Measurements from ENCODE around the gene MAST4.

MAST4 gene

DNA sequence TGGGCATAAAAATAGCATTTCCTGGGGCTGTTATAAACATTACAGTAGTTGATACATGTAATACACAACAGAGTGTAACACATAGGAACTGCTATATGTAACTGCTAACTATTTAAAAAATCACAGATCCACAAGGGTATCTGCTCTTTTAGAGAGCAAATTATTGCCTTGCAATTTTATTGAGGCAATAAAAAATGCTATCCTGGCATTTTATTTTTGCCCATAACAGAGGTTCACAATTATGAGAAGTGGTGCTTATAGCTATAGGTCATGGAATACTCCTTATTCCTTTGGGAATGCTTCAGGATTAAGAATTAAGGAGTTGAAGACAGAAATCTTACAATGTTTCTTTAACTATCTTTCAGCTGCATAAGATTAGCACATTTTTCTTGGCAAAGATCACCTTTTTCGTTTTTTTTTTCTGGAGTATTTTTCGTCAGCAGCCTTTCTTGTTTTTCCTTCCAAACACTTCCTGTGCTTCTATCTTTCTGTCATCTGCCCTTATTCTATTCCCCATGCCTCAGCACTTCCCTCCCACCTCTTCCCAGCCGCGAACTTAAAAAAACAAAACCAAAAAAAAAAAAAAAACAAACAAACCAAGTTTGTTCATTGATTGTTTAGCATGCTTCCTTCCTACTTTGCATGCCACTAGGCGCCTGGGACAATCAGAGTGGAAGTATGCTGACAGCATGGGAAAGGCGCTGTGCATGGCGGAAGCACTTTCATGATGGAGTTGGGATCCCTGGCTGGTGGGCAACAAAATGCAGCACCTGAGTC lies 264.2 kb downstream of the MAST4 start:
- Histone ChIP-seq H3K9ac (ENCODE audit: low read depth, low read length) (no peak overlapping the region), H3K4me3 (ENCODE audit: low read depth, low read length) (no peak overlapping the region), H3K27me3 (ENCODE audit: control insufficient read depth, insufficient read depth, low read length) (no peaks in the 10 kb centered on the region), H3K9me3 (ENCODE audit: control insufficient read depth, insufficient read depth, low read length) (no peaks in the 10 kb centered on the region), H3K36me3 (ENCODE audit: control insufficient read depth, insufficient read depth, low read length) (no peaks in the 10 kb centered on the region), H3K4me1 (ENCODE audit: control insufficient read depth, insufficient read depth, low read length) (peaks cover 10% of the 10 kb centered on the region)

DNA sequence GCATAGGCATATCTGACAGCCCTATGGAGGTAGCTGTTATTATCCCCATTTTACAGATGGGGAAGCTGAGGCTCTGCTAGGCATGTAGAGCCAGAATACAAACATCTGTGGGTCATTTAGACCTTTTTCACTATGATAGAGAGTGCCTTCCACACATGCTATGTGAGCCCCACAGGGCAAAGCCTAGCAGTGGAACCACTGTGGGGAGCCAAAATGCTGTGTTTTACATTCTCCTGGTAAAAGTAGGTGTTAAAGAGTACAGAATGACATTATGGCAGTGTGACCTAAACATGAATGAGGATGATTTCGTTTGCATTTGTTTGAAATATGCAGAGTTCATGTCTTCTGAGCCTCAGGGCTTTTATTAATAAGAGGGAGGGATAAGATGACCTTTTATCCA lies 265.2 kb downstream of the MAST4 start:
- H3K36me3 ChIP-seq (ENCODE audit: control insufficient read depth, insufficient read depth, low read length): no peaks in the 10 kb centered on the region
- H3K9me3 ChIP-seq (ENCODE audit: control insufficient read depth, insufficient read depth, low read length): no peaks in the 10 kb centered on the region
- peaks cover 10% of the 10 kb centered on the region for H3K4me1 ChIP-seq (ENCODE audit: control insufficient read depth, insufficient read depth, low read length)
- H3K9ac ChIP-seq (ENCODE audit: low read depth, low read length): no peak overlapping the region
- no peaks in the 10 kb centered on the region for H3K27me3 ChIP-seq (ENCODE audit: control insufficient read depth, insufficient read depth, low read length)
- no peak overlapping the region for H3K4me3 ChIP-seq (ENCODE audit: low read depth, low read length)

DNA sequence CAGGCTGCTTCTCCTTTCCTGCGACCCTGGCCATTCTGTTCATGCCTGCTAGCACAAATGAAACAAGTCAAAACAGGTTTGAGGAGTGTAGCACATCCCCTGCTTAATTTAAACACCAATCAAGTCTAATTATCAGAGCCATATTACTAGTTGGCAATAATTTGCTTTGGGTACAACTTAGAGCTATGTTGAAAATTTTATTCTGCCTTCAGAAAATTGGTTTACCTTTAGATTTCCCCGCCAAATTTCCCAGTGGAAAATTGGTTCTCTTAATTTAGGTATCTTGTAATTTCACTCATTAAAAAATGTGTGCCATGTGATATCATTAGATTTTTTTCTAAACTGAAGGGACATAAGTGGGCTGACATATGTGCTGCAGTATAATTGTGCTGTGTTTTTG lies 265.8 kb downstream of the MAST4 start:
- H3K9ac ChIP-seq (ENCODE audit: low read depth, low read length): no peak overlapping the region
- H3K4me3 ChIP-seq (ENCODE audit: low read depth, low read length): no peak overlapping the region
- H3K27me3 ChIP-seq (ENCODE audit: control insufficient read depth, insufficient read depth, low read length): no peaks in the 10 kb centered on the region
- no peaks in the 10 kb centered on the region for H3K36me3 ChIP-seq (ENCODE audit: control insufficient read depth, insufficient read depth, low read length)
- H3K4me1 ChIP-seq (ENCODE audit: control insufficient read depth, insufficient read depth, low read length): peaks cover 10% of the 10 kb centered on the region
- no peaks in the 10 kb centered on the region for H3K9me3 ChIP-seq (ENCODE audit: control insufficient read depth, insufficient read depth, low read length)

DNA sequence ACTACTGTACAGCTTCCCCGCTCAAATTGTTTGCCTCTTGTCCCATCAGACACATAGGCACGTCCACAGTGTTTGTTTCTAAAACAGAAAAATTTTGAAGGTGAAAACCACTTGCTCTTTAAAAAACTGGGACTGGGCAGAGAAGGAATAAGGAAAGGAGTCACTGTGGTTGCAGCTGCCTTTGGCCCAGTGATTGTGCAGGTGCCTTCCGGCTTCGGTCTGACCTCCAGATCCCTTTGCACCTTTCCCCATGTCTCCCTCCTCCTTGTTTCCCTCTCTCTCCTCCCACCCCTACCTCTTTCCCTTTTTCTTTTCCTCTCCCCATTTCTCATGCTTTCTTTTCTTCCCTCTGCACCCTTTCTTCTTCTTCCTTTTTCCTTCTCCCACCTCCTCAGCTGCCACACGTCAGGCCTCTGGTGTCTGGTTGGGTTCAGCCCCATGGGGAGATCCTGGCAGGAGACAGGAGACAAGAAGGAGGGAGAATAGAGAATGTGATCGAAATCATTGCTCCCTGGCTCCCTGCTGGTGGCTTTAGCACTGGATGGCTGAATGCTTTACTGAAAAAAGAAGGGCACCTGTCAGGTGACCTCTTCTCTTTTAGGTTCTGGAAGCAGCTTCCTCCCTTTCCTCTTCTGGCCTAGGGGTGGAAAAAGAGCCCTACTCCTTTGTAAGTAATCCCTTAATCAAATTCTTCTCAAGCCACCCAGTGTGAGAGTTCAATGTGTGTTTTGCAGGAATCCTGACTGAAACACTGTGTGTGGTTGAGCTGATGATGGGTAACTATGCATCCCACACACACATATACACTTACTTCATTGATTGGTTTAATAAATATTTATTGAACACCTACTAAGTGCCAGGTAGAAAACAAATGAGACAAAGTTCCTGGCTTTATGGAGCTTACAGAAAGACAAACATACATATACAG lies 267.3 kb downstream of the MAST4 start:
- H3K4me1 ChIP-seq (ENCODE audit: control insufficient read depth, insufficient read depth, low read length): peaks cover 17% of the 10 kb centered on the region
- H3K27me3 ChIP-seq (ENCODE audit: control insufficient read depth, insufficient read depth, low read length): no peaks in the 10 kb centered on the region
- H3K9me3 ChIP-seq (ENCODE audit: control insufficient read depth, insufficient read depth, low read length): no peaks in the 10 kb centered on the region
- H3K4me3 ChIP-seq (ENCODE audit: low read depth, low read length): no peak overlapping the region
- no peaks in the 10 kb centered on the region for H3K36me3 ChIP-seq (ENCODE audit: control insufficient read depth, insufficient read depth, low read length)
- H3K9ac ChIP-seq (ENCODE audit: low read depth, low read length): no peak overlapping the region

DNA sequence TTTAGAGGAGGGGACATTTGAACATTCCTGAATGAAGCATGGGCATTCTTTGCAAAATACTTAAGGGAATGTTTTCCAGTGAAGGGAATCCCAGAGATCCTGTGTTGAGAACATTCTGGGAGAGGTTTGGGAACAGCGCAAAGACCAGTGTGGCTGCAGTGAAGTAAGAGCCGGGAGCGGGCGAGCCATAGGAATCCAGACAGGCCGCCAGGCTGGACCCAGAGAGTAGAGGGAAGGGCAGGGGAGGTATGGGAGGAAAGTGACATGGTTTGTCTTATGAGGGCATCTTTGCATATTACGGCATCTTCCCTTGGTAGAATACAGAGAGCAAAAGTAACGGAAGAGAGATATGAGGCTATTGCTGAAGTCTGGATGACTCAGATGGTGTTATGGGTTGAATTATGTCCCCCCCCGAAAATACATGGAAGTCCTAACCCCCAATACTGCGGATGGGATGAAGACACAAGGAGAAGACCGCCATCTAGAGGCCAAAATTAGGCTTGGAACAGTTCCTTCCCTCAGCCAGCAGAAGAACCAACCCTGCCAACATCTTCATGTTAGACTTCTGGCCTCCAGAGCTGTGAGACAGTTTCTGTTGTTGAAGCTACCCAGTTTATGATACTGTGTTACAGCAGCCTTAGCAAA lies 268.2 kb downstream of the MAST4 start:
- Histone ChIP-seq H3K9me3 (ENCODE audit: control insufficient read depth, insufficient read depth, low read length) (no peaks in the 10 kb centered on the region), H3K9ac (ENCODE audit: low read depth, low read length) (no peak overlapping the region), H3K4me1 (ENCODE audit: control insufficient read depth, insufficient read depth, low read length) (peaks cover 17% of the 10 kb centered on the region), H3K36me3 (ENCODE audit: control insufficient read depth, insufficient read depth, low read length) (no peaks in the 10 kb centered on the region), H3K4me3 (ENCODE audit: low read depth, low read length) (no peak overlapping the region), H3K27me3 (ENCODE audit: control insufficient read depth, insufficient read depth, low read length) (no peaks in the 10 kb centered on the region)

DNA sequence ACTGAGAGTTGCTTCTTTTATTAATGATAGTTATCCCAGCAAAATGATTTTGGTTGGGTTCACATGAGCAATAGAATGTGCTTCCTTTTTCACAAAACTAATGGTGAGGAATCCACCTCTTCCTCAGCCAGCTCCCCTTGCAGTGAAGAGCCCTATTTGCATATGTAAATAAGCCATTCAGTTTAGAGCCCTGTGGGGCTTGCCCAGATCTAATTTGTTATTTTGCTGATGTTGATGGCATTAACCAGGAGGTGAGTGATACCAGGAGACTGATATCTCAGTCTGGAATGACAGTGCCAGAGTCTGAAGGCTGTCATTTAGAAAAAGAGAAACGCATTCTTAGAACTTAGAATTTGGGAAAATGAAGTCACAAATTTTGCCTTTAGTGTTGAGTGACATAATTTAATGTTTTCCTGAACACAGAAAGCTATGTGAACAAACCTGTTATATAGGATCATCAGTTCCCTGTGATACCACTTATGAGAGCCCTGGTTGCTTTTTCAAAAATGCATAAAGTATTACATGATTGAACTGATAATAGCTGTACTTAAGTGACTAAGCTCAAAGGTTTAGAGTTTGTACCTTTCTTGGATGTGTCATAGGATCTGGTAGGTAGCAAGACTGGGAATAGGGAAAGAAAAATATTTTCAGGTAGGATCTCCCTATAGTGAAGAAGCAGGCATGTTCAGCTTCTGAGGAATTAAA lies 271.6 kb downstream of the MAST4 start:
- peaks cover 14% of the 10 kb centered on the region for H3K4me1 ChIP-seq (ENCODE audit: control insufficient read depth, insufficient read depth, low read length)
- no peaks in the 10 kb centered on the region for H3K9me3 ChIP-seq (ENCODE audit: control insufficient read depth, insufficient read depth, low read length)
- H3K9ac ChIP-seq (ENCODE audit: low read depth, low read length): no peak overlapping the region
- no peak overlapping the region for H3K4me3 ChIP-seq (ENCODE audit: low read depth, low read length)
- H3K27me3 ChIP-seq (ENCODE audit: control insufficient read depth, insufficient read depth, low read length): no peaks in the 10 kb centered on the region
- no peaks in the 10 kb centered on the region for H3K36me3 ChIP-seq (ENCODE audit: control insufficient read depth, insufficient read depth, low read length)

DNA sequence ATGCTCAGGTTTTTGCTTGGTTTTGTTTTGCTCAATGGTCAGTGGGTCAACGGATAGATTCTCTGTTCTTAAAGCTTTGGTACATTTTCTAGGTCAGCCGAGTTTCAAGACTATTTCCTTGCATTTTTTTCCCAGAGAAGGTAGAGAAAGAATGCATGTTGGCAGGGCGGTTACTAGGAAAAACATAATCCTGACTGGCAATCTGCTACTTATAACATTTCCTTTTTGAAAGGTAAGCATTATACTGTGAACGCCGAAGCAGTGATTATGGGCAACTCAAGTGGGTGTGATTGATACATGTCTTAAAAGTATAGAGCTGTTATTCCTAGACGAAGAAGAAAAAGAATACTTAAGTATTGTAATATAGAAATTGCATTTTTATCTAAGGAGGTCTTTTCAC lies 273.2 kb downstream of the MAST4 start:
- no peak overlapping the region for H3K4me3 ChIP-seq (ENCODE audit: low read depth, low read length)
- no peak overlapping the region for H3K9ac ChIP-seq (ENCODE audit: low read depth, low read length)
- H3K4me1 ChIP-seq (ENCODE audit: control insufficient read depth, insufficient read depth, low read length): peaks cover 7% of the 10 kb centered on the region
- H3K27me3 ChIP-seq (ENCODE audit: control insufficient read depth, insufficient read depth, low read length): no peaks in the 10 kb centered on the region
- no peaks in the 10 kb centered on the region for H3K9me3 ChIP-seq (ENCODE audit: control insufficient read depth, insufficient read depth, low read length)
- H3K36me3 ChIP-seq (ENCODE audit: control insufficient read depth, insufficient read depth, low read length): no peaks in the 10 kb centered on the region

DNA sequence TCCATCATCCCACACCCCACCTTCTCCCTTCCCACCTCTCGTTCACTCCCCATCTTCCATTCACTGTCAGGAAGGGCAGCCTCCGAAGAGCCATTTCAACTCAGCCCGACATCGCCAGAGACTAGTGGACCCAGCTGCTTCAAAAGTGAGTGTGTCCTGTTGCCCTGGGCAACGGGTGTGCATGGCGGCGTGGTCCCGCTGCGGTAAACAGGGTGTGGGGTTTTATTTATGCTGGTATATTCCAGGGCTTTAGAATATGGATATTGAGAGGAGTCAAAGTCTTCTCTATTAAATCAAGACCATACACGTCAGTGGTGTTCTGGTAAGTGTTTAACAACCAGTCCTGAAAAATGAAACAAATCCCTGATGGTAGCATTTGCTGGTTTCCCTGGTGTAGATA lies 274.5 kb downstream of the MAST4 start:
- Histone ChIP-seq H3K9ac (ENCODE audit: low read depth, low read length) (no peak overlapping the region), H3K4me3 (ENCODE audit: low read depth, low read length) (no peak overlapping the region), H3K36me3 (ENCODE audit: control insufficient read depth, insufficient read depth, low read length) (no peaks in the 10 kb centered on the region), H3K9me3 (ENCODE audit: control insufficient read depth, insufficient read depth, low read length) (no peaks in the 10 kb centered on the region), H3K4me1 (ENCODE audit: control insufficient read depth, insufficient read depth, low read length) (peaks cover 7% of the 10 kb centered on the region), H3K27me3 (ENCODE audit: control insufficient read depth, insufficient read depth, low read length) (no peaks in the 10 kb centered on the region)

DNA sequence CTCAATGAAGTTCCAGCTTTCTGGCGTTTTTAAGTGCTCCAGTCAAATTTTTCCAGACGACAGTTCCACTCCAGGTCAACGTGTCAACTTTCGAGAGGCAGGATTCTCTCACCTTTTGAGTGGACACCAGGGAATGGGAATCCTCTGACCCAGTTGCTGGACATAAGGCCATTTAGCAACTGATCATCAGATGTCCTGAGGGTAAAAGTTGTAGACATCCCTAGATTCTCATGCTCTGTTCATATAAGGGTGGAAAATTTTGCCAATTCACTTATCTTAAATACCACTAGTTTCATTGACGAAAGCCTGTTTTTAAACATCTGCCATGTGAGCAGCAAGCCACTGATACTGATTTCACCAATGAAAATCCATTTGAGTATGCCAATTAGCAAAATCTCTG lies 275.5 kb downstream of the MAST4 start:
- no peak overlapping the region for H3K9ac ChIP-seq (ENCODE audit: low read depth, low read length)
- no peaks in the 10 kb centered on the region for H3K36me3 ChIP-seq (ENCODE audit: control insufficient read depth, insufficient read depth, low read length)
- no peaks in the 10 kb centered on the region for H3K27me3 ChIP-seq (ENCODE audit: control insufficient read depth, insufficient read depth, low read length)
- peaks cover 7% of the 10 kb centered on the region for H3K4me1 ChIP-seq (ENCODE audit: control insufficient read depth, insufficient read depth, low read length)
- no peak overlapping the region for H3K4me3 ChIP-seq (ENCODE audit: low read depth, low read length)
- no peaks in the 10 kb centered on the region for H3K9me3 ChIP-seq (ENCODE audit: control insufficient read depth, insufficient read depth, low read length)

DNA sequence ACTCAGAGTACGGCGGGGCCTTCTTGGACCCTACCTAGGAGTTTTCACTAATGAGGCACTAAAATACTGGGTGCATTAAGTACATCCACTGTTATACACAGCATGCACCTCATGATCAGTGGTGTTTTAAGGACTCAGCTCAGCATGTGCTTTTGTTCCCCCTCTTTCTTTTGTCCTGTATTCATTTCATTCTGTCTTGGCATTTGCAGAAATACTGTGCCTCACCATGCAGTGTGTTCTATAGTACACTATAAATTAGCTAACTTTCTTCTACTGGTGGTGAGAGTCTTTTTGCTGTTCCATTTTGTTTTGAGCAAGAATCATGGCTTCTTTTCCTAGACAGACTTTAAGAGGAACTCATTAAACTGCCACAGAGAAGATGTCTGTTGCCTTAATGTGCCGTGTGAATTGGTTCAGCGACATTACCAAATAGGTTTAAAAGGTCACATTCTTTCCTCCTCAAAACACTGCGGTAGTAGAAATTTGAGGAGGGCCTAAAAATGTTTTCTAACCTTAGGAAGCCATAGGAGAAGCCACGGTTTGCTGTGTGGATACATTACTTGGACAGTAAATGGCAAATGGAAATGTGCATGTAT lies 276.6 kb downstream of the MAST4 start:
- Histone ChIP-seq H3K36me3 (ENCODE audit: control insufficient read depth, insufficient read depth, low read length) (no peaks in the 10 kb centered on the region), H3K4me3 (ENCODE audit: low read depth, low read length) (no peak overlapping the region), H3K9me3 (ENCODE audit: control insufficient read depth, insufficient read depth, low read length) (no peaks in the 10 kb centered on the region), H3K27me3 (ENCODE audit: control insufficient read depth, insufficient read depth, low read length) (no peaks in the 10 kb centered on the region), H3K9ac (ENCODE audit: low read depth, low read length) (no peak overlapping the region), H3K4me1 (ENCODE audit: control insufficient read depth, insufficient read depth, low read length) (peaks cover 2% of the 10 kb centered on the region)

DNA sequence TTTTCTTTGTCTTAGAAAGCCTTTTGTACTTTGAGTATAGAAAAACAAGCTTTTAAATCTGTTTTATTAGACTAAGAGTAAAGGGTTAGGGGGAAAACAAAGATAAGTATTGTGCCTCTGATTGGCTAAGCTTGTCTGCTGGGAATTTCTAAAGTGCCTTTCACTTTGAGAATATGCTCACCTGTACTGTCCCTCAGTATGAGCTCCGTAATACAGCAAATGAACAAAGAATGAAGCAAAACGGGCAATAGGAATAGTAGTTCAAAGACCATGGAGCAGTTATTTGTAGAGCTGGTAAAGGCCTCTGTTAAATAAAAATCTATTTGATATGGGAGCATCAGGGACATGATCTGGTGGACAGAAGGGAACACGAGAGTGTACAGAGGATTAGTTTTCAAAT lies 277.8 kb downstream of the MAST4 start:
- Histone ChIP-seq H3K4me3 (ENCODE audit: low read depth, low read length) (no peak overlapping the region), H3K4me1 (ENCODE audit: control insufficient read depth, insufficient read depth, low read length) (no peaks in the 10 kb centered on the region), H3K27me3 (ENCODE audit: control insufficient read depth, insufficient read depth, low read length) (no peaks in the 10 kb centered on the region), H3K9me3 (ENCODE audit: control insufficient read depth, insufficient read depth, low read length) (no peaks in the 10 kb centered on the region), H3K9ac (ENCODE audit: low read depth, low read length) (no peak overlapping the region), H3K36me3 (ENCODE audit: control insufficient read depth, insufficient read depth, low read length) (no peaks in the 10 kb centered on the region)
